ENCODE results near the gene CTDP1.

Gene CTDP1

DNA sequence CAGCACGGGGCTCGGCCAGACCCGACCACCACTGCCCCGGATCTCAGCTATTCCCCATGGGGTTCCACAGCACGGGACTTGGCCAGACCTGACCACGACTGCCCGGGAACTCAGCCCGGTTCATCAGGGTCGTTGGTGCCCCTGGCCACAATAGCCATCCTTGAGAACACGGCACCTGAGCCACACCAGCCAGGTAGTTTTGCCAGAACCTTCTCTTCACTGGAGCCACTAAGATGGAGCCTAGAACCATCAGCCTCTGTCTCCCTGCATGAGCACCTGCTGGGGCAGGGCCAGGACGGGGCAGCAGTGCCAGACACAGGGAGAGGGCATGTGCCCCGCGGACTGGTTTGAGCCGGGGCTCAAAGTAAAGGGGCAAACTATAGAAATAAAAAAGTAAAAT, 106.7 kb downstream of the CTDP1 start:
- no peak for DNase-seq (ENCODE audit: low spot score)
- in situ Hi-C loops (cut with MboI; ENCODE audit: low pct_unique_long_range_greater_than_20kb, low sequenced_read_pairs, unreplicated experiment) = no loop called here
- TF ChIP-seq, protein P1, sequence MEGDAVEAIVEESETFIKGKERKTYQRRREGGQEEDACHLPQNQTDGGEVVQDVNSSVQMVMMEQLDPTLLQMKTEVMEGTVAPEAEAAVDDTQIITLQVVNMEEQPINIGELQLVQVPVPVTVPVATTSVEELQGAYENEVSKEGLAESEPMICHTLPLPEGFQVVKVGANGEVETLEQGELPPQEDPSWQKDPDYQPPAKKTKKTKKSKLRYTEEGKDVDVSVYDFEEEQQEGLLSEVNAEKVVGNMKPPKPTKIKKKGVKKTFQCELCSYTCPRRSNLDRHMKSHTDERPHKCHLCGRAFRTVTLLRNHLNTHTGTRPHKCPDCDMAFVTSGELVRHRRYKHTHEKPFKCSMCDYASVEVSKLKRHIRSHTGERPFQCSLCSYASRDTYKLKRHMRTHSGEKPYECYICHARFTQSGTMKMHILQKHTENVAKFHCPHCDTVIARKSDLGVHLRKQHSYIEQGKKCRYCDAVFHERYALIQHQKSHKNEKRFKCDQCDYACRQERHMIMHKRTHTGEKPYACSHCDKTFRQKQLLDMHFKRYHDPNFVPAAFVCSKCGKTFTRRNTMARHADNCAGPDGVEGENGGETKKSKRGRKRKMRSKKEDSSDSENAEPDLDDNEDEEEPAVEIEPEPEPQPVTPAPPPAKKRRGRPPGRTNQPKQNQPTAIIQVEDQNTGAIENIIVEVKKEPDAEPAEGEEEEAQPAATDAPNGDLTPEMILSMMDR (IDR thresholded peaks at IDR 0.05; ENCODE audit: extremely low read depth, insufficient read depth, missing control alignments) = no peak

DNA sequence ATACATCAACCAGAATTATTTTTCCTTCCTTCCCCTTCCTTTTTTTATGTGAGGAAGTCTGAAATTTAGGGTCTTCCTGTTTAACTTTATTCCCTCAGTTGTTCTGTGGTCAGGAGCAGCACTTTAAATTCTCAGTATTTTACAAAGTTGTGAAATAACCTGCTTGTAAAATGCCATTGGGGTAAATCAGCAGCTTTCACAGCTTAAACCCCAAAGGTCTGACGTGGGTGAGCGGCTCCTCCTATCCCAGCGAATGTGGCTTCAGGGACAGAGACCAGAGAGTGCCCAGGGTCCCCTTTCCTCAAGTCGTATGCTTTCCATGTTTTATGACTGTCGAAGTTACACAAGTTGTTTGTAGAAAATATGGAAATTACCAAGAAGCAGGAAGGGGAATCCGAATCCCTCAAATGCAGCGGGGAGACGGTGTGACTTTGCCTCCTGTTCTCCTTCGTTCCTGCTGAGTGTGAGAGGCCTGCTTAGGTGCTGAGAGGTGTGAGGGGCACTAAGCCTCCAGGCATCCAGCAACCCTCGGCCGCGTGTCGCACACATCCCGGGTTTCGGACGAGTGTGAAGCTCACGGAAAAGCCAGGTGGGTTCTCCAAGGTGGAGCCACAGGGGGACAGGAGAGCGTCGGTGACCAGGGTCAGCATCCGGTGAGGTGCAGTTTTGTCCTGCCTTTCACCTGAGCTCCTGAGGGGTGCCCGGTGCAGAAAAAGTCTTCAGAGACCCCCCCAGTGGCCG, 107.4 kb downstream of the CTDP1 start:
- in situ Hi-C loops (cut with MboI; ENCODE audit: low pct_unique_long_range_greater_than_20kb, low sequenced_read_pairs, unreplicated experiment) = no loop called here
- DNase-seq (ENCODE audit: low spot score) = no peak
- TF ChIP-seq, protein P1 (IDR thresholded peaks at IDR 0.05; ENCODE audit: extremely low read depth, insufficient read depth, missing control alignments) = no peak

DNA sequence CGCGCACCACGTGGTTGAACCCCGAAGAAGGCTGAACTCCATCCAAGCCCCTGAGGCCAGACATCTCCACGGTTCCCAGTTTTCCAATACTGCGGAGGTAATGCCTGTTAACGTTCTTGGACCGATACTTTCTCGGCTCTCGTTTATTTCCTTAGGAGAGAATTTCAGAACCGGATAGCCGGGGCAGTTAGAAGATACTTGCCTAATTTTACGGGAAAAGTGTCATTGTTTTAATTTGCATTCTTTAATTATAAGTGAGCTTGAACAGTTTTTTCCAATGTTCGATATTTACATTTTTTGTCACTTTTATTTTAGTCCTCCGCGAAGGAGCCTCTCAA, 107.9 kb downstream of the CTDP1 start:
- TF ChIP-seq, protein P1 (IDR thresholded peaks at IDR 0.05; ENCODE audit: extremely low read depth, insufficient read depth, missing control alignments) = no peak
- DNase-seq (ENCODE audit: low spot score) = no peak
- in situ Hi-C loops (cut with MboI; ENCODE audit: low pct_unique_long_range_greater_than_20kb, low sequenced_read_pairs, unreplicated experiment) = no loop called here

DNA sequence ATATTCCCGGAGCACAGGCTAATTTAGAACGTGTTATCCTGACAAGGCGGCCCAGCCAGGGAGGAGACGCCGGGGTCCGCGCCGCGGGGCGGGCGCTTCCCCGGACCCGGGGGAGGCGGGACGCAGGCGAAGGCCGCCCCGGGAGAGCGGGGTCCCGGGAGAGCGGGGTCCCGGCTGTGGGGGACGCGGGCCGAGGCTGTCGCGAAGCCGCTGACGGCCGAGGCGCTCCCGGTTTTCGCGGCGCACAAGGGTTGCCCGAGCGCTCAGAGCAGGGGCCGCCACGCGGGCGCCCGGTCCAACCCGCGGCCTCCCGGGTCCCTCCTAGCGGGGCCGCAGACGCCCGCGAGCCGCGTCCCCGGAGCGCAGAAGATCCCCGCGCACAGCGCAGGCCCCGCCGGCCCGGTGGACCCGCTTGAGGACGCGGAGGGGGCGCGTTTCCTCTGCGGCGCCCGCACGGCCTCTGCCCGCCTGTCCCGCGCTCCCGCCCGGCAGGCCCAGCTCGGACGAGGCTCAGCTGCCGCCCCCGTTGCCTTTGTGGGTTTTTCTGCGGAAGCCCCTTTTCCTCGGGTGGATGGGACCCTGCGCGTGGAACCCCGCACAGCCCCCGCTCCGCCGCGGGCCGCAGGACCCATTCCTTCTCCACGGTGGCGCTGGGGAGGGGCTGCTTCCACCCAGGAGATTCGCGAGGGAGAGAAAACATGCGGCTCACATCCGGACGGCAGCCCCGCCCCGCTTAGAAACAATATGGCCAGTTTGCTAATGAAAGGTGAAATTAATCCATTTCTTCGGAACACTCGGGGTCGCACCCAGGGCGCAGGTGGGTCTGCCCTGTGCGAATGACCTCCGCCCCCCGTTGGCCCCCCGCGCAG, 108.5 kb downstream of the CTDP1 start:
- in situ Hi-C loops (cut with MboI; ENCODE audit: low pct_unique_long_range_greater_than_20kb, low sequenced_read_pairs, unreplicated experiment) = no loop called here
- TF ChIP-seq, protein P1 (IDR thresholded peaks at IDR 0.05; ENCODE audit: extremely low read depth, insufficient read depth, missing control alignments) = no peak
- no peak for DNase-seq (ENCODE audit: low spot score)

DNA sequence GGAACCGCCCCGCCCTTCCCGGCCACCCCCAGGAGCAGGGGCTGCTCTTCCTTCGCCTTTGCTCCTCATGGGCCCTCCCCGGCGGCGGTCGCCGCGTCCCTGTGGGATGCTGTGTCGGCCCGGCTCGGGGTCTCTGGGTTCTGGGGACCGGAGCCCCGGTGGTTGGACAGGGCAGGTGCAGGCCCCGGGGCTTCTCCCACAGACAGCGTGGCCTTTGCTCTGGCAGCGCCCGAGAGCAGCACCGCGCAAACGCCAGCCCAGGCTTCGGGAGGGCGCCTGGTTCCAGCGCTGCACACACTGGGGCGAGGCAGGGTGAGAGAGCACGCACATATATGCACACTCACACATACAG, 109.1 kb downstream of the CTDP1 start:
- no peak for DNase-seq (ENCODE audit: low spot score)
- in situ Hi-C loops (cut with MboI; ENCODE audit: low pct_unique_long_range_greater_than_20kb, low sequenced_read_pairs, unreplicated experiment) = no loop called here
- TF ChIP-seq, protein P1 (IDR thresholded peaks at IDR 0.05; ENCODE audit: extremely low read depth, insufficient read depth, missing control alignments) = no peak

DNA sequence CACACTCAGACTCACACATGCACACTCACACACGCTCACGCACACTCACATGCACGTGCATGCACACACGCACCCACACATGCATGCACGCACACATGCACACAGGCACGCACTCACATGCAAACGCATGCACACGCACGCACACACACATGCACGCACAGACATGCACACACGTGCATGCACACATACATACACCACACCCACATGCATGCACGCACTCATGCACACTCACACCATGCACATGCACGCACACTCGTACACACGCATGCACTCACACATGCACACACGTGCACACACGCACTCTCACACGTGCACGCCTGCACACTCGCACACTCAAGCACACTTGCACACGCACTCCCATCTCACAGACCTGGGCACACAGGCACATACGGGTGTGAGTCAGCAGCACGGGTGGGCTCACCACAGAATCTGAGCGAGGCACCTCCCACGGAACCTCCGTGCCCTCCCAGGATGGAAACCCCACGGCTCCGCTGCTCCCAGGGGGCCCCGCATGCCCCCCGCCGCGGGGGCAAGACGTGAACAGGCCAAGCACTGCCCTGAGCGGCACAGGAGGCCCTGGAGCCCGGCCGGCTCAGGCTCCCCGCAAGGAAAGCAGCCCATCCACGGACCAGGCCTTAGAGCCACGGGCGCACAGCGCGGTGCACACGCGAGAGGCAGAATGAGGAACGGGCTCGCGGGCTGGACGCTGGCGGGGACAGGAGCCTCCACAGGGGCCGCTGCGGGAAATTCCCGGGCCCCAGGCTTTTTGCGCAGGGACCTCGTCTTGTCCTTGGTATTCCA, 109.7 kb downstream of the CTDP1 start:
- TF ChIP-seq, protein P1 (IDR thresholded peaks at IDR 0.05; ENCODE audit: extremely low read depth, insufficient read depth, missing control alignments) = no peak
- no peak for DNase-seq (ENCODE audit: low spot score)
- in situ Hi-C loops (cut with MboI; ENCODE audit: low pct_unique_long_range_greater_than_20kb, low sequenced_read_pairs, unreplicated experiment) = no loop called here

Measured in GM13977 (cell line).